HepG2 (cell line): ENCODE data around the gene PDZD8. TPM values are rescaled to one million over a fixed set of nuclear protein-coding genes. Genes with fewer than 3 reads are reported as not detected.
A peak's percentile ranks its signal among the peaks of the same experiment; 100 is the strongest.

Experiments used
- ATF5 ChIP-seq: sonication (generic); formaldehyde crosslinking; IDR thresholded peaks from 2 replicates; pipeline ENCODE4 v1.4.0; 2020; ENCODE audit warnings: mild to moderate bottlenecking, low read depth, missing genetic modification reagents
- E2F5 ChIP-seq: sonication (generic); formaldehyde crosslinking; conservative IDR thresholded peaks from 2 replicates; pipeline ENCODE4 v1.4.0; 2020; ENCODE audit warnings: missing genetic modification reagents
- GATAD1 ChIP-seq: IDR thresholded peaks from 2 replicates; pipeline ENCODE4 v1.6.1; 2016; ENCODE audit warnings: missing genetic modification reagents, missing compliant biosample characterization
- HDAC1 ChIP-seq: sonication (generic); formaldehyde crosslinking; IDR thresholded peaks from 2 replicates; pipeline ENCODE4 v1.5.1; 2020; ENCODE audit warnings: mild to moderate bottlenecking, missing genetic modification reagents
- HES4 ChIP-seq: sonication (generic); formaldehyde crosslinking; IDR thresholded peaks from 2 replicates; pipeline ENCODE4 v1.9.0; 2021; ENCODE audit warnings: mild to moderate bottlenecking, missing genetic modification reagents, borderline replicate concordance
- JUNB ChIP-seq: sonication (generic); formaldehyde crosslinking; IDR thresholded peaks from 2 replicates; pipeline ENCODE4 v1.8.0; 2022; ENCODE audit warnings: missing genetic modification reagents, mild to moderate bottlenecking, borderline replicate concordance
- KLF9 ChIP-seq: IDR thresholded peaks from 2 replicates; pipeline ENCODE4 v1.6.1; 2016; ENCODE audit warnings: low read depth
- PRMT3 ChIP-seq: sonication (generic); formaldehyde crosslinking; IDR thresholded peaks from 2 replicates; pipeline ENCODE4 v1.8.1; 2022; ENCODE audit warnings: low read depth, mild to moderate bottlenecking, moderate library complexity, missing genetic modification reagents, borderline replicate concordance
- RERE ChIP-seq: IDR thresholded peaks from 2 replicates; pipeline ENCODE4 v1.6.1; 2016; ENCODE audit warnings: low read depth, missing genetic modification reagents, missing compliant biosample characterization
- SRSF4 ChIP-seq: fragments of 200-400 bp; formaldehyde crosslinking; IDR thresholded peaks from one replicate; pipeline ENCODE4 v1.6.1; 2018; ENCODE audit warnings: mild to moderate bottlenecking, low read depth, low read length, moderate library complexity; ENCODE audit not compliant: poor library complexity, severe bottlenecking
- STAT6 ChIP-seq: sonication (generic); formaldehyde crosslinking; IDR thresholded peaks from 2 replicates; pipeline ENCODE4 v1.4.0; 2020; ENCODE audit warnings: missing genetic modification reagents, mild to moderate bottlenecking, borderline replicate concordance
- UBTF ChIP-seq: sonication (generic); formaldehyde crosslinking; IDR thresholded peaks from 2 replicates; pipeline ENCODE4 v1.4.0; 2020; ENCODE audit warnings: mild to moderate bottlenecking, missing genetic modification reagents
- ZNF235 ChIP-seq: sonication (generic); formaldehyde crosslinking; IDR thresholded peaks from 2 replicates; pipeline ENCODE4 v1.8.1; 2023; ENCODE audit warnings: mild to moderate bottlenecking, missing genetic modification reagents, borderline replicate concordance
- ZNF382 ChIP-seq: sonication (generic); formaldehyde crosslinking; IDR thresholded peaks from 2 replicates; pipeline ENCODE4 v1.5.0; 2020; ENCODE audit warnings: missing genetic modification reagents, mild to moderate bottlenecking, borderline replicate concordance
- ZNF788 ChIP-seq: sonication (generic); formaldehyde crosslinking; IDR thresholded peaks from 2 replicates; pipeline ENCODE4 v1.5.0; 2020; ENCODE audit warnings: mild to moderate bottlenecking, missing genetic modification reagents, borderline replicate concordance
- polyA plus RNA-seq, 8 experiments: library from polyadenylated mRNA; depleted of rRNA in 3 of 8; stranded (reverse) in 7 of 8; unstranded in 1 of 8; fragments of >200 nt; fragmentation: Illumina TruSeq in 4 of 8; extraction: Trizol in 4 of 8; gene quantifications; 2 replicates each; pipeline versions ENCODE4 v1.2.1 to v1.2.3, GENCODE V29; 2011 to 2016; ENCODE audit warnings: low read depth in 4 of 8, missing spikeins in 1 of 8, mixed read lengths in 1 of 8; ENCODE audit not compliant: insufficient read depth in 1 of 8
- total RNA-seq, 5 experiments: library from RNA; depleted of rRNA; stranded (reverse); fragments of >200 nt; fragmentation: Illumina TruSeq; extraction: Trizol; gene quantifications; 2 replicates each; pipeline ENCODE4 v1.2.3, GENCODE V29; 2016; ENCODE audit warnings: low read depth in 1 of 5

PDZD8 gene
- total and polyA plus RNA-seq, 2 of the 13 experiments (the other 11 are each of a cell fraction or from before 2014, with no cell fraction given) = 11.2 to 32.0 TPM

- TF ChIP-seq ATF5 (CRISPR knock-in tag) (no peak), SRSF4 (no peak), ZNF382 (no peak), HDAC1 (no peak), UBTF (no peak), E2F5 (no peak), ZNF788 (no peak), JUNB (CRISPR knock-in tag) (no peak), STAT6 (CRISPR knock-in tag) (no peak), PRMT3 (CRISPR knock-in tag) (no peak), GATAD1 (CRISPR knock-in tag) (no peak), ZNF235 (CRISPR knock-in tag) (no peak), KLF9 (CRISPR knock-in tag) (no peak), RERE (CRISPR knock-in tag) (peak; percentile 84), HES4 (CRISPR knock-in tag) (no peak)
These were observed 14.1 kb downstream of the PDZD8 start (continued) for GRCh38 chr10:117360994-117361667.
